Dermis microvascular lymphatic vessel endothelial cell (primary cell): Measurements from ENCODE around the gene EFCAB8. TPM values are rescaled to one million over a fixed set of nuclear protein-coding genes. Genes with fewer than 3 reads are reported as not detected.

Experiments
- DNase-seq, 2 donors: peaks; one replicate each; pipeline versions ENCODE4 v3.0.0 to v3.0.0-alpha.2; 2010; ENCODE audit warnings: low read depth in 2 of 2
- total RNA-seq: library from RNA; depleted of rRNA; stranded (reverse); fragments of >200 nt; gene quantifications from 2 replicates; pipeline ENCODE4 v1.2.1, GENCODE V29; 2014

EFCAB8 gene
- total RNA-seq, 1 donor from 2014 or later, result not detected

- no peak for DNase-seq
Observed at GRCh38 chr20:32985596-32985995, 126.9 kb downstream of the EFCAB8 start.

GRCh38 chr20:32986331-32986966 is 127.7 kb downstream of the EFCAB8 start:
- DNase-seq, result no peak

GRCh38 chr20:32987044-32987825 is 128.5 kb downstream of the EFCAB8 start:
- no peak for DNase-seq

- DNase-seq, result no peak
Observed at GRCh38 chr20:32988008-32988407, 129.3 kb downstream of the EFCAB8 start.

- no peak for DNase-seq
Observed at GRCh38 chr20:32989507-32990283, 131.0 kb downstream of the EFCAB8 start.

- no peak for DNase-seq
Observed at GRCh38 chr20:32990426-32990825, 131.7 kb downstream of the EFCAB8 start.

- no peak for DNase-seq
Observed at GRCh38 chr20:32991383-32991782, 132.7 kb downstream of the EFCAB8 start.

GRCh38 chr20:32991792-32992641 is 133.3 kb downstream of the EFCAB8 start:
- DNase-seq, result no peak

- no peak for DNase-seq
Observed at GRCh38 chr20:32993496-32994050, 134.8 kb downstream of the EFCAB8 start.

GRCh38 chr20:32995802-32996201 is 137.1 kb downstream of the EFCAB8 start:
- no peak for DNase-seq

- no peak for DNase-seq
Observed at GRCh38 chr20:32997431-32997830, 138.7 kb downstream of the EFCAB8 start.

- DNase-seq, result peak in 1 of 2 donors; percentile 31
Observed at GRCh38 chr20:32999603-33000250, 141.0 kb downstream of the EFCAB8 start.

- DNase-seq, result no peak
Observed at GRCh38 chr20:33000802-33001466, 142.2 kb downstream of the EFCAB8 start.

GRCh38 chr20:33002087-33002808 is 143.5 kb downstream of the EFCAB8 start:
- no peak for DNase-seq

- no peak for DNase-seq
Observed at GRCh38 chr20:33004141-33004751, 145.5 kb downstream of the EFCAB8 start, which contains the start of gene SUN5. SUN5 (minus strand) TSS chr20:33004433; CDS start chr20:33004340, 93 bp downstream.

GRCh38 chr20:33005132-33005566 is 146.4 kb downstream of the EFCAB8 start:
- no peak for DNase-seq

- DNase-seq, result no peak
Observed at GRCh38 chr20:33005908-33006775, 147.4 kb downstream of the EFCAB8 start.
